IMR-90 (cell line): Measurements from ENCODE around the gene CDK13. TPM values are rescaled to one million over a fixed set of nuclear protein-coding genes. Genes with fewer than 3 reads are reported as not detected.

Source experiments
- ATAC-seq: fragments of 200-7000 bp; cut with Tn5 transposase; 2 replicates; pipeline ENCODE4 v1.9.1; 2020; ENCODE audit warnings: low read depth, mild to moderate bottlenecking, moderate library complexity
- BruUV-seq: library from RNA; stranded (reverse); fragments of 400-500 nt; replicated peaks from 2 replicates; lab custom pipeline; 2021; lab: Mats Ljungman, UMichigan
- CTCF ChIA-PET: fragments of 300-600 bp; formaldehyde crosslinking; extraction: SDS; loops from one replicate; lab custom pipeline; 2021; ENCODE audit warnings: antibody characterized with exemption; lab: Yijun Ruan, JAX
- POLR2A ChIA-PET: fragments of 300-600 bp; sonication (Branson Sonifier 250); formaldehyde crosslinking; loops from one replicate; lab custom pipeline; 2022; ENCODE audit warnings: antibody characterized with exemption; ENCODE audit not compliant: unreplicated experiment; lab: Charles Lee
- DNase-seq: peaks from one replicate; pipeline ENCODE4 v3.0.0; 2013
- H2AFZ ChIP-seq: replicated peaks from 2 replicates; pipeline ENCODE3; 2013; ENCODE audit warnings: low read length, mild to moderate bottlenecking; ENCODE audit not compliant: poor library complexity
- H2AK5ac ChIP-seq: 2 replicates; pipeline ENCODE4 v1.6.1; 2013; ENCODE audit warnings: low read depth, low read length, inconsistent platforms
- H2AK9ac ChIP-seq: replicated peaks from 2 replicates; pipeline ENCODE3; 2013; ENCODE audit warnings: mild to moderate bottlenecking, low read depth, low read length, moderate library complexity; ENCODE audit not compliant: poor library complexity
- H2BK120ac ChIP-seq: 2 replicates; pipeline ENCODE4 v1.6.1; 2013; ENCODE audit warnings: low read depth, low read length, inconsistent platforms
- H2BK15ac ChIP-seq: 3 replicates; pipeline ENCODE4 v1.6.1; 2013; ENCODE audit warnings: low read depth, low read length, inconsistent platforms
- H2BK20ac ChIP-seq: 2 replicates; pipeline ENCODE4 v1.6.1; 2013; ENCODE audit warnings: low read depth, mild to moderate bottlenecking, inconsistent platforms, low read length, moderate library complexity
- H2BK5ac ChIP-seq: 2 replicates; pipeline ENCODE4 v1.6.1; 2013; ENCODE audit warnings: mild to moderate bottlenecking, low read depth, low read length, inconsistent platforms; ENCODE audit not compliant: poor library complexity, severe bottlenecking
- H3K14ac ChIP-seq: replicated peaks from 2 replicates; pipeline ENCODE4 v1.6.1; 2013; ENCODE audit warnings: low read depth, low read length, inconsistent platforms
- H3K18ac ChIP-seq: 2 replicates; pipeline ENCODE4 v1.6.1; 2013; ENCODE audit warnings: low read depth, low read length, control low read depth
- H3K23ac ChIP-seq: 2 replicates; pipeline ENCODE4 v1.6.1; 2013; ENCODE audit warnings: low read depth, low read length, inconsistent platforms
- H3K27ac ChIP-seq: 2 replicates; pipeline ENCODE4 v1.5.1; 2013; ENCODE audit warnings: mild to moderate bottlenecking, control low read depth, low read length; ENCODE audit not compliant: insufficient read depth
- H3K27me3 ChIP-seq: 2 replicates; pipeline ENCODE4 v1.6.1; 2013; ENCODE audit warnings: low read length; ENCODE audit not compliant: control insufficient read depth, insufficient read depth
- H3K36me3 ChIP-seq: 2 replicates; pipeline ENCODE4 v1.6.1; 2013; ENCODE audit warnings: low read length, mixed read lengths; ENCODE audit not compliant: control insufficient read depth, insufficient read depth
- H3K4ac ChIP-seq: 2 replicates; pipeline ENCODE4 v1.6.1; 2013; ENCODE audit warnings: low read depth, low read length, inconsistent platforms
- H3K4me1 ChIP-seq: 2 replicates; pipeline ENCODE4 v1.6.1; 2013; ENCODE audit warnings: low read length, mixed read lengths; ENCODE audit not compliant: control insufficient read depth, insufficient read depth
- H3K4me2 ChIP-seq: 2 replicates; pipeline ENCODE4 v1.6.1; 2013; ENCODE audit warnings: low read depth, mild to moderate bottlenecking, control low read depth, low read length, moderate library complexity
- H3K4me3 ChIP-seq: 2 replicates; pipeline ENCODE4 v1.5.1; 2013; ENCODE audit warnings: low read depth, mild to moderate bottlenecking, control low read depth, low read length, moderate library complexity; ENCODE audit not compliant: insufficient read depth
- H3K56ac ChIP-seq: 2 replicates; pipeline ENCODE4 v1.6.1; 2013; ENCODE audit warnings: low read length, inconsistent platforms; ENCODE audit not compliant: insufficient read depth; ENCODE audit errors: extremely low read depth
- H3K79me1 ChIP-seq, 2 experiments: 2 replicates each; pipeline ENCODE4 v1.6.1; 2013; ENCODE audit warnings: low read length in 2 of 2, inconsistent platforms in 1 of 2, low read depth in 1 of 2
- H3K9ac ChIP-seq: 2 replicates; pipeline ENCODE4 v1.6.1; 2013; ENCODE audit warnings: low read depth, low read length, control low read depth
- H3K9me1 ChIP-seq: 2 replicates; pipeline ENCODE4 v1.6.1; 2013; ENCODE audit warnings: low read length, inconsistent platforms; ENCODE audit not compliant: insufficient read depth
- H3K9me3 ChIP-seq: 2 replicates; pipeline ENCODE4 v1.6.1; 2013; ENCODE audit warnings: low read length; ENCODE audit not compliant: control insufficient read depth, insufficient read depth
- H4K20me1 ChIP-seq: 2 replicates; pipeline ENCODE4 v1.6.1; 2013; ENCODE audit warnings: low read length, inconsistent platforms; ENCODE audit not compliant: insufficient read depth
- H4K5ac ChIP-seq: 2 replicates; pipeline ENCODE4 v1.6.1; 2013; ENCODE audit warnings: mild to moderate bottlenecking, low read depth, low read length, control low read depth
- H4K8ac ChIP-seq, 2 experiments: 2 replicates each; pipeline ENCODE4 v1.6.1; 2013; ENCODE audit warnings: low read depth in 2 of 2, low read length in 2 of 2, control low read depth in 1 of 2, inconsistent platforms in 1 of 2
- H4K91ac ChIP-seq: 2 replicates; pipeline ENCODE4 v1.6.1; 2013; ENCODE audit warnings: low read depth, low read length, inconsistent platforms; ENCODE audit not compliant: insufficient read depth
- CEBPB ChIP-seq: IDR thresholded peaks from 2 replicates; pipeline ENCODE4 v1.6.1; 2012; ENCODE audit warnings: low read depth, low read length, improper control_type of control experiment
- CHD1 ChIP-seq: IDR thresholded peaks from 2 replicates; pipeline ENCODE4 v1.6.1; 2012; ENCODE audit warnings: low read depth, low read length, improper control_type of control experiment
- CTCF ChIP-seq: conservative IDR thresholded peaks from 2 replicates; pipeline ENCODE4 v1.5.1; 2012; ENCODE audit warnings: mild to moderate bottlenecking, low read depth, low read length, improper control_type of control experiment
- ELK1 ChIP-seq: fragments of 150-350 bp; IDR thresholded peaks from 2 replicates; pipeline ENCODE4 v1.6.1; 2016; ENCODE audit warnings: low read depth, mild to moderate bottlenecking, low read length, moderate library complexity, borderline replicate concordance
- FOS ChIP-seq: fragments of 150-350 bp; IDR thresholded peaks from 2 replicates; pipeline ENCODE4 v1.6.1; 2016; ENCODE audit warnings: low read depth, low read length
- MAFK ChIP-seq: IDR thresholded peaks from 2 replicates; pipeline ENCODE4 v1.6.1; 2012; ENCODE audit warnings: low read depth, low read length, improper control_type of control experiment
- MAZ ChIP-seq: IDR thresholded peaks from 2 replicates; pipeline ENCODE4 v1.6.1; 2012; ENCODE audit warnings: low read depth, mild to moderate bottlenecking, low read length, improper control_type of control experiment, moderate library complexity, borderline replicate concordance
- MXI1 ChIP-seq: IDR thresholded peaks from 2 replicates; pipeline ENCODE4 v1.6.1; 2012; ENCODE audit warnings: low read depth, mild to moderate bottlenecking, low read length, moderate library complexity, borderline replicate concordance
- NFE2L2 ChIP-seq: fragments of 150-350 bp; IDR thresholded peaks from 2 replicates; pipeline ENCODE4 v1.6.1; 2016; ENCODE audit warnings: low read depth, mild to moderate bottlenecking, low read length
- POLR2A ChIP-seq: IDR thresholded peaks from 2 replicates; pipeline ENCODE4 v1.6.1; 2012; ENCODE audit warnings: mild to moderate bottlenecking, low read depth, low read length
- RAD21 ChIP-seq: IDR thresholded peaks from 2 replicates; pipeline ENCODE4 v1.6.1; 2012; ENCODE audit warnings: low read length, improper control_type of control experiment
- RCOR1 ChIP-seq: IDR thresholded peaks from 2 replicates; pipeline ENCODE4 v1.6.1; 2012; ENCODE audit warnings: mild to moderate bottlenecking, low read length, improper control_type of control experiment; ENCODE audit not compliant: insufficient replicate concordance
- SMC3 ChIP-seq: fragments of 150-350 bp; IDR thresholded peaks from 2 replicates; pipeline ENCODE4 v1.6.1; 2016; ENCODE audit warnings: low read depth, mild to moderate bottlenecking, antibody characterized with exemption, low read length, moderate library complexity
- WGBS, 2 experiments: methylation state at CpG; one replicate each; pipeline versions ENCODE4 v1.1.5 to v1.1.7; 2013; ENCODE audit warnings: missing lambda C conversion rate in 2 of 2; ENCODE audit not compliant: insufficient read length in 1 of 2; ENCODE audit errors: extremely low coverage in 2 of 2; 5-methylcytosine and 5-hydroxymethylcytosine counted together
- dilution Hi-C: fragments of 300-500 bp; cut with HindIII; formaldehyde crosslinking; loops from one replicate; pipeline ENCODE4 v1.14.3; 2018; ENCODE audit warnings: low sequenced_read_pairs; ENCODE audit not compliant: unreplicated experiment
- in situ Hi-C: fragments of 300-500 bp; cut with MboI; formaldehyde crosslinking; loops from 3 replicates; pipeline ENCODE4 v1.14.3; 2019; ENCODE audit warnings: low sequenced_read_pairs, inconsistent platforms, mixed read lengths
- intact Hi-C: fragments of 100-400 bp; cut with micrococcal nuclease; formaldehyde crosslinking; loops from 2 replicates; pipeline ENCODE4 v1.10.0; 2022
- polyA plus RNA-seq, 3 experiments: library from polyadenylated mRNA; depleted of rRNA; stranded (reverse); fragments of >200 nt; gene quantifications; 2 replicates each; pipeline ENCODE4 v1.2.3, GENCODE V29; 2012; ENCODE audit warnings: low replicate concordance in 1 of 3
- total RNA-seq: library from RNA; depleted of rRNA; stranded (reverse); fragments of >200 nt; gene quantifications from 2 replicates; pipeline ENCODE4 v1.2.3, GENCODE V29; 2012

CDK13 gene
- total and polyA plus RNA-seq, 2 of the 4 experiments (the other 2 are of a cell fraction): 20.1 to 50.4 TPM

- ATAC-seq: peak; percentile 94
- no peaks in the 10 kb centered on the region for H3K27me3 ChIP-seq
- no peaks in the 10 kb centered on the region; the same call in 1 of the 2 replicates for H3K36me3 ChIP-seq
- peak within 1 kb of the TSS; percentile 87 for H3K4me3 ChIP-seq
- WGBS, 2 experiments: 0% methylated on average over 13 of the region's 75 CpGs; no CpG with 5 or more reads in 1 of the 2 experiments
- H3K4me1 ChIP-seq: no peaks in the 10 kb centered on the region
- peak within 1 kb of the TSS; percentile 100 for H3K23ac ChIP-seq
- peak within 1 kb of the TSS; percentile 98 for H3K56ac ChIP-seq
- H3K14ac ChIP-seq: peak within 1 kb of the TSS; percentile 100
- H3K9me3 ChIP-seq: no peaks in the 10 kb centered on the region
- no peaks in the 10 kb centered on the region for H4K20me1 ChIP-seq
- H3K27ac ChIP-seq: peak within 1 kb of the TSS; percentile 87
- no TSS peak for BruUV-seq
- H4K5ac ChIP-seq: peak within 1 kb of the TSS; percentile 98
- H3K4ac ChIP-seq: peak within 1 kb of the TSS; percentile 99
- ChIA-PET POLR2A (interaction anchor here (0.5 to 0.8 kb wide), 2 partner anchors 81 to 86 kb away, joined by 3 to 5 read pairs; no protein-coding TSS in a partner anchor), CTCF (interaction anchor here (0.7 to 1.0 kb wide), 2 partner anchors 95 to 183 kb away, joined by 3 read pairs; no protein-coding TSS in a partner anchor)
- H3K18ac ChIP-seq: peak within 1 kb of the TSS; percentile 96
- peak within 1 kb of the TSS; percentile 100 for H2BK20ac ChIP-seq
- H3K9me1 ChIP-seq: no peaks in the 10 kb centered on the region; the same call in 1 of the 2 replicates
- H2AFZ ChIP-seq: peak within 1 kb of the TSS; percentile 99
- H4K8ac ChIP-seq: peak within 1 kb of the TSS; percentile 78 to 99
- peak; percentile 87 for DNase-seq
- peak within 1 kb of the TSS; percentile 92 for H3K9ac ChIP-seq
- H4K91ac ChIP-seq: peak within 1 kb of the TSS; percentile 99
- dilution Hi-C loops: no loop called here
- H2BK120ac ChIP-seq: peak within 1 kb of the TSS; percentile 100
- peak within 1 kb of the TSS; percentile 90 for H2AK9ac ChIP-seq
- peak within 1 kb of the TSS; percentile 100; the same call in 1 of the 3 replicates for H2BK15ac ChIP-seq
- peaks cover 5 to 29% of the 10 kb centered on the region in 2 experiments; a peak in 3 of 4 replicates for H3K79me1 ChIP-seq
- peak within 1 kb of the TSS; percentile 94 for H2BK5ac ChIP-seq
- no peak within 1 kb of the TSS for H2AK5ac ChIP-seq
- in situ Hi-C loops: no loop called here
- intact Hi-C loops: loop anchor here (1.0 to 2.0 kb wide), 3 partner anchors 86 to 238 kb away; no protein-coding TSS in a partner anchor
- H3K4me2 ChIP-seq: peak within 1 kb of the TSS; percentile 99
- TF ChIP-seq CTCF (peak; percentile 97), CEBPB (no peak), MAZ (peak; percentile 100), NFE2L2 (peak; percentile 8; the same call in 1 of the 2 replicates), MXI1 (peak; percentile 40; the same call in 1 of the 2 replicates), RCOR1 (no peak), SMC3 (peak; percentile 25; the same call in 1 of the 2 replicates), POLR2A (peak; percentile 59; the same call in 1 of the 2 replicates), ELK1 (no peak), CHD1 (no peak; the same call in 1 of the 2 replicates), FOS (no peak), MAFK (no peak), RAD21 (peak; percentile 41; the same call in 1 of the 2 replicates)
Observed at GRCh38 chr7:40134428-40135316, 184.6 kb downstream of the CDK13 start, which contains the start of the genes MPLKIP and SUGCT. Gene MPLKIP, minus strand, starts transcription at chr7:40134622. Its CDS starts 55 bp downstream, at chr7:40134567. Gene SUGCT, plus strand, starts transcription at chr7:40135005.
